ENCODE measurements around the gene FADS6.

FADS6 gene, protein sequence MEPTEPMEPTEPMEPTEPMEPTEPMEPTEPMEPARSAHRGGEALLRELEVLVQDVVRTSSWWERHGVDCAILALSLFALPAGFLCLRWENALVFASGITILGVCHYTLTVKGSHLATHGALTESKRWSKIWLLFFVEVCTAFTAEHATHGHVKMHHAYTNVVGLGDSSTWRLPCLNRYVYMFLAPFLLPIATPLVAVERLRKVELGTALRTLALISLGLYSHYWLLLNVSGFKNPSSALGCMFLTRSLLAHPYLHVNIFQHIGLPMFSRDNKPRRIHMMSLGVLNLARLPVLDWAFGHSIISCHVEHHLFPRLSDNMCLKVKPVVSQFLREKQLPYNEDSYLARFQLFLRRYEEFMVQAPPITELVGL

DNA sequence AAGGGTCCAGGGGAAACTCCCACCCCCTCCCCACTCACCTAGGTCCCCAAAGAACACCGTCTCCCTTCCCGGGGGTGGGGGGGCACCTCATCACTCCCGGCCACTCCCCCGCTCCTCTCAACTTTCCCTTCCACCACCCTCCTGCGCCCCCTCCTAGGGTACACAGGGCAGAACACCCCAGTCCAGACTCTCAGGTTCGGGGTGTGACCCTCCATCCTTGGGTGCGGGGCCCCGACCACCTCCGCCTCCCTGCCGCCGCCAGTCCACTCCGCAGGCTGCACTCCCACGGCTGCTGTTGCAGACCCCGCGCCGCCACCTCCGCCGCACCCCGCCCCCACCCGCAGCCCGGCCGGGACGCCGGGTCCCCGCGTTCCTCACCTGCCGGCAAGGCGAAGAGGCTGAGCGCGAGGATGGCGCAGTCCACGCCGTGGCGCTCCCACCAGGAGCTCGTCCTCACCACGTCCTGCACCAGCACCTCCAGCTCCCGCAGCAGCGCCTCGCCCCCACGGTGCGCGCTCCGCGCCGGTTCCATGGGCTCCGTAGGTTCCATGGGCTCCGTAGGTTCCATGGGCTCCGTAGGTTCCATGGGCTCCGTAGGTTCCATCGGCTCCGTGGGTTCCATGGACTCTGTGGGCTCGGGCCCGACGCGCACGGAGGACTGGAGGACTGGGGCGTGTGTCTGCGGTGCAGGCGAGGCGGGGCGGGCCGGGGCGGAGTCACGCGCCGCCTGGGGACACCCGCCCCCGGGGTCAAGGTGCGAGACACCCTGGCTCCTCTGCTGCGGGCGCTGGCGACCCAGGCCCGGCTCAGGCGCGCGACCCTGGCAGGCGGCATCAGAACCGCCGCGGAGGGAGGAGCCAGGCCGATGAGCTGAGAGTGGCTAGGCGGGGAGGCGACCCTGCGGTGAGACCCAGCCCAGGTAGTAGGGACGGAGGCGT lies at the start of gene FADS6:
FADS6 (minus strand) TSS at position 660 of the 938 bp plus-strand sequence; CDS start at position 622, 38 bp downstream.
- no peak for DNase-seq

DNA sequence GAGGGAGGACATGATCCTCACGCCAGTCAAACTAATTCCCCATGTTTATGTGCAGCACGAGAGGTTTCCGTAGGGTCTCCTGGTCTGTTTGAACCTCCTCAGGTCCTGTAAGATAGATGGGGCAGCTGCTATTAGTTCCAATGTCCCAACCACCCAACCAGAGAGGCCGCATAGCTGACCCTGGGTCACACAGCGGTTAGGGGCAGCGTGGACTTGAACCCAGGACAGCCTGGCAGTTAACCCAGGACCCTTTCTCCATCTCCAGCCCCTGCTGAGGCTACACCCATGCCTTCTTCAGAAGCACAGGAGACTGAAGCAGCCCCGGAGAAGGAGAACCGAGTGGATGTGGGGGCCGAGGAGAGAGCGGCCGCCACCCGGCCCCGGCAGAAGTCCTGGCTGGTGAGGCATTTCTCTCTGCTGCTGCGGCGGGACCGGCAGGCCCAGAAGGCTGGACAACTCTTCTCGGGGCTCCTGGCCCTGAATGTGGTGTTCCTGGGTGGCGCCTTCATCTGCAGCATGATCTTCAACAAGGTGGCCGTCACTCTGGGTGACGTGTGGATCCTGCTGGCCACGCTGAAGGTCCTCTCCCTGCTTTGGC lies 47.8 kb upstream of the FADS6 start:
- DNase-seq = no peak

DNA sequence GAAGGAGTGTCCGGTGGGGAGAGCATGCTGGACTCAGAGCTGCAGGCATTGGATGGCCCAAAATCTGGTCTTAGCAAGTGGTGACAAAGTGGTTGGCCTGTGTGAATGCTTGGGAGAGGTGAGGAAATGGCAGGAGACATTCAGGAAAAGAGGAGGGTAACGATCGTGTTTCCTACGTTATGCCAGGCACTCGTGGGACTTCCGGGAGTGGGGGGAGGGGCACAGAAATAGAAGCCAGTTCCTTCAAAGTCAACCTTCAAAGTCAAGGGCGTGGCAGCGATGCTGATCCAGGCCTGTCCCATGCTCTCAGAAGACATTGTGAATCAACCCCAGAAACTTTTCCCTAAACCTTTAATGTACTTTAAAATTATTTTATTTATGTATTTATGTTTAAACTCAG lies 46.1 kb upstream of the FADS6 start:
- no peak for DNase-seq

DNA sequence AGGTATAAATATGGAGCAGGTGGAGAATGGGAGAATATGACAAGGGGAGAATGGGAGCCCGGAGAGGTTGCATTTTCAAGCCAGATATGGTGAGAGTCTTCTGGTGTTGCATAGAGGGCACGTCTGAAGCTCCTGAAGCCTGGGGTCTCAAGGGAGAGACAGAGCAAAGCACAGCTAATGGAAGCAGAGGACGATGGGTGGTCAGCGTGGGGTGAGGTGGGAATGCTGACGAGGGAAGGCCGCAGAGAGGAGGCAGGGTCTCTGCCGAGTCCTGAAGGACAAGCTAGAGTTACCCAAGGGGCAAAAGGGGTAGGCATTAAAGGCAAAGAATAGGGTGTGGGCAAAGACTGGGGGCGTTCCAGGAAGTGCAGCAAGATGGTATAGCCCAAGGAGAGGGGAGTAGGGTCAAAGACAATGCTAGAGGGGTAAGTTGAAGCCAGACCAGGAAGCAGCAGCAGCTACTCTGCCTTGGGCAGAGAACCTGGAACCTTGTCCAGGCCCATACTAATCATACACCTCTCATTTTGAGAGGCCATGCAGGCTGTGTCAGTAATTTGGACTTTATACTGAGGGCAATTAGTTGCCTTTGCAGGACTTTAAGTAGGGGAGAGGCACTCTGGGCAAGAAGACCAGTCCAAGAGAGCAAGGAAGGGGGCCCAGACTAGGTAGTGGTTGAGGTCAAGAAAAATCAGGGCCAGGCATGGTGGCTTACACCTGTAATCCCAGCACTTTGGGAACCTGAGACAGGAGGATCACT lies 44.9 kb upstream of the FADS6 start:
- no peak for DNase-seq

DNA sequence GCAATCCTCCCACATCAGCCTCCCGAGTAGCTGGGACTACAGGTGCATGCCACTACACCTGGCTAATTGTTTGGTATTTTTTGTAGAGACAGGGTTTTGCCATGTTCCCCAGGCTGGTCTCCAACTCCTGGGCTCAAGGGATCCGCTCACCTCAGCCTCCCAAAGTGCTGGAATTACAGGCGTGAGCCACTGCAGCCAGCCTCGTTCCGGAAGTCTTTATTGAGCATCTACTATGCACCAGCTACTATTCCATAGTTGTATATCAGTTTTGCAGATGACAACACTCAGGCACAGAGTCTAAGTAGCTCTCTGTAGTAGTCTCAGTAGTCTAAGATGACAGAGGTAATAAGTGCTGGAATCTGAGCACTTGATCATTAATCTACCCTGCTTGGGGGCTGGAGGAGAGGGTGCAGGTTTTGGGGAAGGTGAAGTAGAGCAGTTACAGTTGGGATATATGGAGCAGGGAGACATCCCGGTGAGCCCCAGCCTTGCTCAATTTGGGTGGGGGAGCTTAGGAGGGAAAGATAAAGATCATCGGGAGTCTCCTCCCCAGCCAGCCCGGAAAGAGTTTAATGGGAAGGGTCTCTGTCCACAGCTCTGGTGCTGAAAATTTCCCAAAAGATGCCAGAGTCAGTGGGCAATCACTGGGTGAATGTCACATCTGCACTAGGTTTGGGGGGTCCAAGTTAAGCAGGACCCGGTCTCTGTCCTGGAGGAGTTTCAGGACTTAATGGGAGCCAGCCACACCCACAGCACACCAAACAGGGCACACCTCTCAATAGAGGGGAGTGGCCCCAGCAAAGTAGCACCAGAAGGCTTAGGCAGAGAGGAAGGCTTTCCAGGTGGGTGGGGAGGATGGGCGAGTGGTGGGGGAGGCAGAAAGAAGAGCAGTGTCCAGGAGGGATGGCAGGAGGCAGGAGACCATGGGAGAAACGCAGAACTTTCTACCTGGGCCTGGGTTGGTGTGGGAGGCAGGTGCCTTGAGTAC lies 43.9 kb upstream of the FADS6 start:
- no peak for DNase-seq

DNA sequence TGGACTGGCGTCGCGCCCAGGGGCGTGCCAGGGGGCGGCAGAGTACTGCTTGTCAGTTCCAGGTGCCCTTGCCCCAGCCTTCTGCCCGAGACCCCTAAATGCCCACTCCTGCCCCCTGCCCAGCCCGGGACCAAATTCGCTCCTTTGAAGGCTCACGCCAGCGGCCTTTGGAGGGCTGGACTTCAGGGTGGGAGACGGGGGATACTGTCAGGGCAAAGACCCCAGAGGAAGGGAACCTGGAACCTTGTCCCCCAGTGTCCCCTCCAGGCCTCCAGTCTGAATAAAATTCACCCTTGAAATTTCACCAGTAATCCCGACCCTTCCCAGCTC lies 43.0 kb upstream of the FADS6 start:
- DNase-seq = no peak

DNA sequence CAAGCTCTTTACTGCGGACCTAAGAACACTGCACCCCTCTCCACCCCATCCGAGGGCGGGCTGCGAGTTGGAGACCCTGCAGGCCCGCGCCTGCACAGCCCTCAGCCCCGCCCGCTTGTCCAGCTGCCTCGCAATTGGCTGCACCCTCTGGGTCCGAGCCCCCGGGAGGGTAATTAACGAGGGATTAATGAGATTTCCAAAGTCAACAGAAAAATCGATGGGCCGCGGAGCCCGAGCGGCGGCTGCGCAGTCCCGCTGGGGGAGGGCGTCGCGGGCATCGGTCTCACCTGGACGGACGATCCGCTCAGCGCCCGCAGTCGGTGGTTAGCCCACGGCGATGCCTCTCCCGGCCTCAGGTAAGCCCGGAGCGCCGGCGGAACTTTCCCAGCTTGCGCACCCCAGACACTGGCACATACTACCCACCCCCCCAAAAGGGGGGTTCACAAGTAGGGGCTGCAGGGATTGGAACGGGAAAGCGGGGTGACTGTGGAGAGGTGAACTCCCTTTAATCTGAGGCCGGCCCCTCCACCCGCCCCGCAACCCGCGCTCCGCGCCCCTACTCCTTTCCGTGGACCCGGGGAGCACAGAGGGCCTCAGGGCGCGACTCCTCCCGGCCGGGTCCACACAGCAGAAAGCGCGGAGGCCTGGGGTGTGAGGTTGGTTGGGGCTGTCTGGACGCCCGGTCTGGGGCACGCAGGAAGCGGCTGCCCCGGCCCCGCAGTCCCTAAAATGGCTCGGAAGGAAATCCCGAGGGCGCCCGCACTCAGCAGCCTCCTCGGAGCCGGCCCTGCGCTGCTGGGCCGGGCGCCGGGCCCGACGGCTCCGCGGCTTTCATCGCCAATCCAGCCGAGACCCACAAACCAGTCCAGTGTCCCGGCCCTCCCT lies 42.4 kb upstream of the FADS6 start, which contains the start of gene OTOP3:
OTOP3 (plus strand) TSS at position 314 of the 885 bp plus-strand sequence; CDS start at position 338, 24 bp downstream.
- DNase-seq = no peak

DNA sequence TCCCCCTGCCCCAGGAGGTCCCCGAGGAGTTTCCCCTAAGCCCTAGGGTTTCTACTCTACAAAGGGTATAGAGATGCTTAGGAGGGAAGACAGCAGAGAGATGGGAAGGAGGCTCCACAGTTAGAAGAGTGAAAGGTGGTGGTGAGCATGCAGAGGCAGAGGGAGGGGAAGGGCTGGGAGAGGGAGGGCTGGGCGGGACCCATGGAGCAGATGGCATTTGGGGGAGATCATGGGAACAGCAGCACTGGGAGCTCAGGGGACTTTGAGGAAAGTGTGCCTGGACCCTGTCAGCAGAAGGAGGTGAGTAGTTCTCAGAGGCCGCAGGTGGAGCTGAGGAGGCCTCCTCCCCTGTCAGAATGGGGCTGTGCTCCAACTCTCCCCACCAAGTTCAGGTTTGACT lies 41.6 kb upstream of the FADS6 start:
- DNase-seq = no peak

DNA sequence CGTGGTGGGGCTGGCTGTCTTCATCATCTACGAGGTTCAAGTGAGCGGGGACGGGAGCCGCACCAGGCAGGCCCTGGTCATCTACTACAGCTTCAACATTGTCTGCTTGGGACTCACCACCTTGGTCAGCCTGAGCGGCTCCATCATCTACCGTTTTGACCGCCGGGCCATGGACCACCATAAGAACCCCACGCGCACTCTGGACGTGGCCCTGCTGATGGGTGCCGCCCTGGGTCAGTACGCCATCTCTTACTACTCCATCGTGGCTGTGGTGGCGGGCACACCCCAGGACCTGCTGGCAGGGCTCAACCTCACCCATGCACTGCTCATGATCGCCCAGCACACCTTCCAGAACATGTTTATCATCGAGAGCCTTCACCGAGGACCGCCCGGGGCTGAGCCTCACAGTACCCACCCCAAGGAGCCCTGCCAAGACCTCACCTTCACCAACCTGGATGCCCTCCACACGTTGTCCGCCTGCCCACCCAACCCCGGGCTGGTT lies 37.2 kb upstream of the FADS6 start:
- DNase-seq = no peak

DNA sequence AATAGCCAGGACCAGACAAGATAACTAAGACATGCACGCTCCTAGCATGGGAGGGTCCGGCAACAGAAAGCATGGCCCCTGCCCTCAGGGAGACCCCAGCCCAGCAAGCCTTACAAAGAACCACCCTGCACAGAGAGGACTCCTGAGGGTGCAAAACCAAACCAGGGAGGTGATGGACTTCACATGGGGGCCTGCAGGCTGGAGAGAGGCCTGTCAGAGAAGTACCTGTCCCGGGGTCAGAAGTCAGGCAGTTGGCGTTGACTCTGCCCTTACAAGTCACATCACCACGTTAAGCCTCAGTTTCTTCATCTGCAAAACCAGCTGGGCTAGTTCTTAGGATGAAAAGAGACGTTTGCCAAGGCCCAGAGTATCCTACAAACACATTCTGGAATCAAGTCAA lies 35.4 kb upstream of the FADS6 start:
- no peak for DNase-seq

DNA sequence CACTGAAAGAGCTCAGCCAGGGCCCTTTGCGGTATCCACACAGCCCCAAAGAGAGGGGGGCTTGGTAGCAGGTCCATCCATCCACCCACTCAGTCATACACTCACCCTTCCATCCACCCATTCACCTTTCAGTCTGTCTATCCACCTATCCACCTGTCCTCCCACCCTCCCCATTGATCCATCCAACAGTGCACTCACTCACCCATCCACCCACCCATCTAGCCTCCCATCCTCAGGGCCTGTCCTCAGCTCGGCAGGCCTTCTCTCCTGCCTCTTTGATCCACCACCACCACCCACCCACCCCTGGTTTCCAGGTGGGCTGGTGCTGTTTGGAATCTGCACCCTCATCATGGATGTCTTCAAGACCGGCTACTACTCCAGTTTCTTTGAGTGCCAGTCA lies 31.8 kb upstream of the FADS6 start:
- no peak for DNase-seq

DNA sequence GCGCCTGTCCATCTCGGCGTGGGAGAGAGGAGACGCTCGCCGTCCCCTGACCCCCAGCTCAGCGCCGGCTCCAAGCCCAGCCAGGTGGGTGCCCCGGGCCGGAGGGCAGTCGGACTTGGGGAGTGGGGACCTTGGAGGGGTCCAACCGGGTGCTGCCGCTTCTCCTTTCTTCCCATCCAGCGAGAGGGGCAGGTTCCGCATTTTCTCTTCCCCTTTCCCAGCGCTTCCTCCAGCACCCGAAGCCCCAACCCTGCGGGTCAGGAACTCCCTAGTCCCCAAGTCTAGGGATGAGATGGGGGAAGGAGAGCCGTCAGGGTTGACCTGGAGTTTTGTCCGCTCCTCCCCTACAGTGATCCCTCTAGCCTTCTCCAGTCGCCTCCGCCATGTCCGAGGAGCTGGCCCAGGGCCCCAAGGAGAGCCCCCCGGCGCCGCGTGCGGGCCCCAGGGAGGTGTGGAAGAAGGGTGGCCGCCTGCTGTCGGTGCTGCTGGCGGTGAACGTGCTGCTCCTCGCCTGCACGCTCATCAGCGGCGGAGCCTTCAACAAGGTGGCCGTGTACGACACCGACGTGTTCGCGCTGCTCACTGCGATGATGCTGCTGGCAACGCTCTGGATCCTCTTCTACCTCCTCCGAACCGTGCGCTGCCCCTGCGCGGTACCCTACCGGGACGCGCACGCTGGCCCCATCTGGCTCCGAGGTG lies 31.0 kb upstream of the FADS6 start, which contains the start of gene OTOP2:
OTOP2 (plus strand) TSS at position 24 of the 699 bp plus-strand sequence; CDS start at position 384, 360 bp downstream.
- no peak for DNase-seq

DNA sequence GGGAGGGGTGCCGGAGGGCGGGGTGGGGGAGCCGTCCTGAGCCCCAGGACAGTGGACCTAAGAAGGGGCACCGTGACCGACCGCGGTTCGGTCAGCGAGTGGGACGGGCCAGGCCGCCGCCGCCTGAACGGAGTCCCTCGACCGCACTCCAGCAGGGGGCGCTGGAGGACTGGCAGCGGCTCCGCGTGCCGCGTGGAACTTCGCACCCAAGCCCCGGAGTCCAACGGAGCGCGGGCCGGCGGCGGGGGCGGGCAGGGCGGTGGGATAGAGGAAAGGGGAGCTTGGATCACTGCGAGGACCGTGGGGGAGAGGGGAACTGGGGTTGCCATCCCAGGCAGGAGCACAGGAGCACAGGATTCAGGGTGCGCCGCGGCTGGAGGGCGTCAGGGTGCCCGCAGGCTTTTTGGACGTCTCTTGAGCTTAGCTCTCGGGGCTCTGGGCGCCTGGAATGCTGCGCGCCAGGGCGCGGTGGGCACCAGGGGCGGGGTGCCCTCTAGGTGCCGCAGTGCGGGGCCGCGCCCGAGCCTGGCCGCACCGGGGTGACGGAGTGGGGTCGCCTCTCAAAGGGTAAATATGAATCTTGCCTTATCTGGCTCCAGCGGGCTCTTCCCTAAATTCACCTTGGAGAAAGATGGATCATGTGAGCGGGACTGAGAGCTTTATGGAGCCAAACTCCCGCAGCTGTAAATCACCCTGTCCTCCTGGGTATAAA lies 30.3 kb upstream of the FADS6 start:
- peak; percentile 15 for DNase-seq

DNA sequence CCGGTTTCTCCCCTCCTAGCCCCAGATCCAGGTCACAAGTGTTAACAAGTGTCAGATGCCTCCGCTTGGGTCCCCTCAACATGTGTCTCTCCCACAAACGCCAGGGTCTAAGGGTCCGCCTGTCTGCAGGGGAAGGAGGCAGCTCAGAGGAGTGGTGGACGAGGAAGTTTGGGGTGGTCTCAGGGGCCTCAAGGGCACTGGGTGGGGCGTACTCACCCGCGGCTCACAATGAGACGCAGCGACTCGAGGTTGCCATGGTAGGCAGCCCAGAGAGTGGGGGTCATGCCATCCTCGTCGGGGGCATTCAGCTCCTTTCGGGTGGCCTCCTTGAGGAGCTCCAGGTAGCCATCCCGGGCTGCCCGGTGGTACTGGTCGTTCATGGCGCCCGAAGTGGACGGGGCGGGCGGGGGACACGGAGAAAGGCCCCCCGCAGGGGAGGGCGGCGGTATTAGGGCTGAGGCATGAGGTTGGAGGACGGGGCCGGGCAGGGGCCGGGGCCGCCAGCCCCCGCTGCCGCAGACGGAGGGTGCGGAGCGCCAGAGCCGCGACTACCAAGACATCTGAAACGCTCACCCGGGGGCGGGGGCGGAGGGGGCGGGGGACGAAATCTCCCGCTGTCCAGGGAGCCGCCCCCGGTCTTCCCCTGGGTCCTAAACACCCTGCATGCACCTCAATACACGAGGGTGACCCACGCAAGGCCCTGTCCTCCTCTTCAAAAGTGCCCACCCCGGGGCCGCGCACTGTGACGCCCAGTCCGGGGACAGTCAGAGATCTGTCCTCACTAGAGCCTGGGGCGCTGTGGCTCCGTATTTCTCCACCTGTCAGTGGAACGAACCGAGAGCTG lies 29.5 kb upstream of the FADS6 start, which contains the start of gene USH1G:
USH1G (minus strand) TSS at position 562 of the 844 bp plus-strand sequence; CDS start at position 380, 182 bp downstream.
- no peak for DNase-seq

DNA sequence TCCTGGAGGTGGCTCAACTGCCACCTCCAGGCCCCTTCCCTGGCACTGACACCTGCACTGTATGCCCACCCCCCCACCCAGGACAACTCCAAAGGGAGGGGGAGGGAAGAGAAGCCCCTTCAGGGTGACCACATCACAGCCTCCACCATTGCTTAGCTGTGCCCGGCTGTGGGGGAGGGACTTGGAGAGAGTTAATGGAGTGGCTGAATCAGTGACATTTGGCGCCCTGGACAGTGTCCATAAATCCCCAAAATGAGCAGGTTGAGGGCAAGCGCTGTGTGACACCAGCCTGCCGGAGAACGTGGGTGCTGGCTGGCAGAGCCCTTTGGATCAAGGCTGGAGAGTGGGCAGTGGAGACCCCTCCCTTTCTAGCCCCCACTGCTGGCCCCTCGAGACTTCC lies 28.7 kb upstream of the FADS6 start:
- DNase-seq = no peak

DNA sequence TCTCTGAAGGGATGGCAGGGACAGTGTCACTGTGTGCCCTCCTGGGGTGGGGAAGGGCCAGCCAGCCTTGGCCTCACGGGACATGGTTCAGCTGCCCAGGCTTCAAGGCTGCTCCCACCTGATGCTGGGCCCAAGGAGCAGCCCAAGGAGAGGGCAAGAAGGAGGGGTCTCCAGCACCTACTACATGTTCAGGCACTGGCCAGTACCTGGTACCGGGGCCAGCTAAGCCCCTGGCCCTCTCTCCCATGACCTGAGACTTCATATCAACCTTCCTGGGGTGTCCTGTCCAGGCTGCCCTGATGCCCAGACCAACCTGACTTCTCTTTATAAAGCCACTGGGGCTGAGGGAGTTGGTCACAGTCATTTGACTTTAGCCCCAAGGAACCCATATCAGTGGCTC lies 28.3 kb upstream of the FADS6 start:
- no peak for DNase-seq

DNA sequence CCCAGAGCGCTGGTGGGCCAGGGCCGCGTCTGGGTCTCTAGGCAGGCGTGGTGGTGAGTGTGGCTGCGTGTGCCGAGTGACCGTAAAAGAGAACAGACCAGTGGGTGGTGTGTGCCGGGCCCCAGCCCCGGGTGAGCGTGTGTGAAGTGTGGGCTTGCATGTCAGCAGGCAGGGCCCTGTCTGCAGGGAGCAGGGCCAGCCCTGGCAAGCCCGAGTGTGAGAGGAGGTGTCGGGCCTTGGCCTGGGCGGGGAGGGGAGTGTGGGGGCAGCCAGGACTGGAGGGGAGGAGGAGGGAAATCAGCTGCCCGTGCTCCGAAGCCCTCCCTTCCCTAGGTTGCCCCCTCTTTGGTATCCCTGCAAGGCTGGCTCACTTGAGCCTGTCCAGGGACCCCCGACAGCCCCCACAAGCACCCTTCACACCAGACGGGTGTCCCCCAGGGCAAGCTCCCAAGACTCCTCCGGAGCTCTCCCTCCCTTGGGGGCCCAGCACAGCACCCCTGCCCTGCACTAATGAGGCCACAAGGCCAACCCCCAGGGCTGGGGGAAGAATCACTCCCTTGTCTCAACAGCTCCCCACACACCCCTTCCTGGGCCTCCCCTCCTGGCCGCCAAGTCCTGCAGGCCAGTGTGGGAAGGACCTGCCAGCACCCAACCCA lies 27.7 kb upstream of the FADS6 start:
- DNase-seq = no peak

Data from KG1 (cell line).